Effector memory CD4-positive, alpha-beta T cell (primary cell): Measurements from ENCODE around the gene UBTD1.

Source experiments
- DNase-seq, 3 donors: peaks; one replicate each; pipeline ENCODE4 v3.0.0-alpha.2; 2020
- H3K27ac ChIP-seq: 2 replicates; pipeline ENCODE4 v1.7.0; 2013; ENCODE audit warnings: mild to moderate bottlenecking, low read length, moderate library complexity; ENCODE audit not compliant: insufficient read depth, poor library complexity, severe bottlenecking
- H3K27me3 ChIP-seq: replicated peaks from 2 replicates; pipeline ENCODE4 v1.7.0; 2013; ENCODE audit warnings: mild to moderate bottlenecking, low read length; ENCODE audit not compliant: insufficient read depth, control insufficient read depth, poor library complexity, severe bottlenecking
- H3K36me3 ChIP-seq: 2 replicates; pipeline ENCODE4 v1.7.0; 2013; ENCODE audit warnings: mild to moderate bottlenecking, low read length, moderate library complexity; ENCODE audit not compliant: control insufficient read depth, insufficient read depth
- H3K4me1 ChIP-seq: 2 replicates; pipeline ENCODE4 v1.7.0; 2013; ENCODE audit warnings: low read length, mild to moderate bottlenecking; ENCODE audit not compliant: control insufficient read depth, insufficient read depth, poor library complexity, severe bottlenecking
- H3K4me3 ChIP-seq: 2 replicates; pipeline ENCODE4 v1.7.0; 2013; ENCODE audit warnings: low read length, low read depth, mild to moderate bottlenecking; ENCODE audit not compliant: insufficient read depth, poor library complexity, severe bottlenecking
- H3K9me3 ChIP-seq: 2 replicates; pipeline ENCODE4 v1.7.0; 2013; ENCODE audit warnings: mild to moderate bottlenecking, low read length, moderate library complexity; ENCODE audit not compliant: control insufficient read depth
- total RNA-seq, 3 donors: gene quantifications; one replicate each; lab custom pipeline; 2026; lab: John Stamatoyannopoulos, UW

UBTD1 gene
- 0.44 to 1.9 (median 1.7) reads per million in 3 donors for total RNA-seq

GRCh38 chr10:97498841-97499560 is at the start of gene UBTD1:
Gene UBTD1 (plus strand): TSS chr10:97498924. CDS start chr10:97499204, 280 bp downstream.
- DNase-seq: peak in 2 of 3 donors; percentile 15 to 18
- Histone ChIP-seq H3K9me3 (no peaks in the 10 kb centered on the region), H3K36me3 (no peaks in the 10 kb centered on the region), H3K27ac (peak within 1 kb of the TSS; percentile 76), H3K4me1 (peaks cover 11% of the 10 kb centered on the region), H3K27me3 (no peaks in the 10 kb centered on the region), H3K4me3 (peak within 1 kb of the TSS; percentile 96)

GRCh38 chr10:97450828-97451227 is 47.9 kb upstream of the UBTD1 start:
- H3K36me3 ChIP-seq: peaks cover 19% of the 10 kb centered on the region
- no peaks in the 10 kb centered on the region for H3K9me3 ChIP-seq
- H3K27me3 ChIP-seq: no peaks in the 10 kb centered on the region
- DNase-seq: no peak
- no peak overlapping the region for H3K4me3 ChIP-seq
- H3K4me1 ChIP-seq: peaks cover 7% of the 10 kb centered on the region
- no peak overlapping the region for H3K27ac ChIP-seq

DNA sequence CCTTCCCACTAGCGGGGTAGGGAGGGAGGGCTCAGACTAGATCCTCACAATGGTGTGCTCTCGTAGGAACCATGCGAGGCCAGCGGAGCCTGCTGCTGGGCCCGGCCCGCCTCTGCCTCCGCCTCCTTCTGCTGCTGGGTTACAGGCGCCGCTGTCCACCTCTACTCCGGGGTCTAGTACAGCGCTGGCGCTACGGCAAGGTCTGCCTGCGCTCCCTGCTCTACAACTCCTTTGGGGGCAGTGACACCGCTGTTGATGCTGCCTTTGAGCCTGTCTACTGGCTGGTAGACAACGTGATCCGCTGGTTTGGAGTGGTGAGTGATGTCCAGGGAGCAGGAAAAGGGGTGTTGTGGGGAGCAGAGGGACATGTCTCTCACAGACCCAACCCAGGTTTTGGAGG is 47.1 kb upstream of the UBTD1 start:
- no peak for DNase-seq
- no peak overlapping the region for H3K27ac ChIP-seq
- H3K4me3 ChIP-seq: no peak overlapping the region

GRCh38 chr10:97452352-97452751 is 46.4 kb upstream of the UBTD1 start:
- Histone ChIP-seq H3K27me3 (no peaks in the 10 kb centered on the region), H3K4me3 (no peak overlapping the region), H3K4me1 (peaks cover under 1% of the 10 kb centered on the region), H3K36me3 (peaks cover 27% of the 10 kb centered on the region), H3K9me3 (no peaks in the 10 kb centered on the region), H3K27ac (no peak overlapping the region)
- no peak for DNase-seq

More for the DNA sequence above, 47.1 kb upstream of the UBTD1 start:
- no peaks in the 10 kb centered on the region for H3K9me3 ChIP-seq
- H3K4me1 ChIP-seq: peaks cover 7% of the 10 kb centered on the region
- H3K36me3 ChIP-seq: peaks cover 22% of the 10 kb centered on the region
- H3K27me3 ChIP-seq: no peaks in the 10 kb centered on the region

GRCh38 chr10:97454330-97455036 is 44.2 kb upstream of the UBTD1 start:
- Histone ChIP-seq H3K27me3 (no peaks in the 10 kb centered on the region), H3K4me3 (no peak overlapping the region), H3K36me3 (peaks cover 40% of the 10 kb centered on the region), H3K4me1 (no peaks in the 10 kb centered on the region), H3K9me3 (no peaks in the 10 kb centered on the region), H3K27ac (peak overlapping the region; percentile 7)
- no peak for DNase-seq

DNA sequence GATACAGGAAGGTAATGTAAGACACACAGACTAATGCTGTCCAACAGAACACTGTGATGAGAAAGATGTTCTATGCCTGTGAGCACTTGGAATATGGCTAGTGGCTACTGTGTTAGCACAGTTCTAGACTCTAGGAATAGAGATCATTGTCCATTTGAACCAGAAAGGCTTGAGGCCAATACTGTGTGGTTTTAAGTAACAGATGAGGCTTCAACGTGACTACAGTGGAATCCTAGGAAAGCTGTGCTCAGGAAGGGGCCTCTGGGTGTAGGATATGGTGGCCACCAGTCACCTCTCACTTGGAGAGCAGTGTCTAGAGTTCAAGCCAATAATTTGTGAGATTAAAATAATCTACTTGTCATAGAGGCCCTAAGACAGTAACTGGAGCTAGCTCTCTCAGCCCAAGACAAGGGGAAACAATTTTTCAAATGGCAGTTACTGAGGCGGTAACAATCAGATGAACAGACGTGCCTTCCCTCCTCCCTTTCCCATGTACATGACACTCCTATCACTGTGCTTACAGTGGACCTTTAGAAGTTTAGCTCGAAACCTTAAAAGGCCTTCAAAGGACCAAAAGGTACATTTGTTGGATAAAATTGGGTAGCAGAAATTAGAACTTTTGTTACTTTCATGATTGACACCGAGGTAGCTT is 42.6 kb upstream of the UBTD1 start:
- H3K36me3 ChIP-seq: peaks cover 56% of the 10 kb centered on the region
- DNase-seq: no peak
- H3K4me1 ChIP-seq: no peaks in the 10 kb centered on the region
- H3K9me3 ChIP-seq: no peaks in the 10 kb centered on the region
- H3K27ac ChIP-seq: no peak overlapping the region
- H3K27me3 ChIP-seq: no peaks in the 10 kb centered on the region
- H3K4me3 ChIP-seq: no peak overlapping the region

GRCh38 chr10:97456686-97457065 is 42.0 kb upstream of the UBTD1 start:
- Histone ChIP-seq H3K27ac (no peak overlapping the region), H3K36me3 (peaks cover 62% of the 10 kb centered on the region), H3K27me3 (no peaks in the 10 kb centered on the region), H3K4me1 (no peaks in the 10 kb centered on the region), H3K9me3 (no peaks in the 10 kb centered on the region), H3K4me3 (no peak overlapping the region)
- no peak for DNase-seq

DNA sequence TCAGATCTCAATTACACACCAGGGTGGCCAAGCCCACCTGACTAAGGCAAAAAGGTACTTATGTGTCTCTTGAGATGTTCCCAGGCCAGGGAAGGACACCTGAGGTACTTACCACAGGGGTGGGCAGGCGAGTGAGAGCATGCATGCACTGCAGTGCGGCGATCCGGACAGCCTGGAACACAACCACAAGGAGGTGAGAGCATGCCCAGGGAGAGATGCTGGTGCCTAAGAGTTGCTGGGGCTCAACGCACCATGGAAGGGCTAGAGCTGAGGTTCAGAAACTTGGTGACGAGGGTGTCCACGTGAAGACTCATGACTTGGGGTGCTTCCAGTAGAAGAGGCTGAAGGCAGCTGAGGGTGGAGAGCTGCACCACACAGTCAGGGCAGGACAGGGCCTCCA is 39.6 kb upstream of the UBTD1 start:
- H3K27me3 ChIP-seq: no peaks in the 10 kb centered on the region
- H3K36me3 ChIP-seq: peaks cover 66% of the 10 kb centered on the region
- H3K4me1 ChIP-seq: no peaks in the 10 kb centered on the region
- DNase-seq: no peak
- no peaks in the 10 kb centered on the region for H3K9me3 ChIP-seq
- no peak overlapping the region for H3K27ac ChIP-seq
- H3K4me3 ChIP-seq: no peak overlapping the region

DNA sequence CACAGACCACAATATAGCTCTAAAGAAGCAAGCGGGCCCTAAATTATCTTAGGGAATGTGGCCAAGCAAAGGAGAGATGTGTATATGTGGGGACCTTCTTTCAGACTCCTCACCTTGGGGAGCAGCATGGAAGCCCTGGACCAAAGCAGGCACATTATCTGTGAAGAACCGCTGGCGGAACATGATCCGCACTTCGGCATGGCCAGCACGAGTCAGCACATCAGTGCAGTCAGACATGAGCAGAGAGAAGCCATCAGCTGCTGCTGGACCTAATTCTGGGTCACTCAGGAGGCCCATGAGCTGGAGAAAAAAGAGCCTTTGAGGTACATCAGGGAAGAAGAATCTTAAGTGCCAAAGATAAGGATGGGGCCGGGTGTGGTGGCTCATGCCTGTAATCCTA is 38.8 kb upstream of the UBTD1 start:
- no peaks in the 10 kb centered on the region for H3K27me3 ChIP-seq

DNA sequence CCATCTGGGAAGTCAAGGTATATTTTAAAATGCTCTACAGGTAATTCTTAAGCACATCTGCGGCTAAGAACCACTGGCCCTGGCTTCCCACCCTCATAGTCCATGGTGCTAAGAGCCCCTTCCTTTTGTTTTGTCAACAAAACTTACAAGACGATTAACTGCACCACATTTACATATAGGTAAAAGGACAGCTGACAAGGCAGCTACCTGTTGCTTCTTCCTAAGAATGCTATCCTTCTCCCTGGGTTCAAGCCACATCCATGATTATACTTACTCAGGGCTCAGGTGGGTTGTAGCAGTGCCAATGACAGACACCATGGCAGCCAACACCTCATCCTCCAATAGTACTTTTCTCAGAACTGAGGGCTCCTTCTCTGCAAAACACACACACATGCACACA is 36.4 kb upstream of the UBTD1 start:
- no peaks in the 10 kb centered on the region for H3K4me1 ChIP-seq
- no peak overlapping the region for H3K27ac ChIP-seq
- peaks cover 84% of the 10 kb centered on the region for H3K36me3 ChIP-seq
- no peaks in the 10 kb centered on the region for H3K27me3 ChIP-seq
- no peak overlapping the region for H3K4me3 ChIP-seq
- no peaks in the 10 kb centered on the region for H3K9me3 ChIP-seq
- DNase-seq: no peak

More for the DNA sequence above, 38.8 kb upstream of the UBTD1 start:
- no peak overlapping the region for H3K4me3 ChIP-seq
- no peaks in the 10 kb centered on the region for H3K4me1 ChIP-seq
- H3K36me3 ChIP-seq: peaks cover 72% of the 10 kb centered on the region
- H3K9me3 ChIP-seq: no peaks in the 10 kb centered on the region
- DNase-seq: no peak
- H3K27ac ChIP-seq: no peak overlapping the region
